Astrocyte of the cerebellum (primary cell): ENCODE data around the gene GPC1.
A peak's percentile ranks its signal among the peaks of the same experiment; 100 is the strongest.

Source experiments
- DNase-seq: peaks from one replicate; pipeline ENCODE4 v3.0.0-alpha.2; 2011; ENCODE audit warnings: low read depth
- H3K4me3 ChIP-seq: 2 replicates; pipeline ENCODE4 v1.5.1; 2011; ENCODE audit warnings: mild to moderate bottlenecking, low read depth, low read length, moderate library complexity
- in situ Hi-C: cut with HindIII; loops from 2 replicates; pipeline ENCODE4 v1.10.0; 2017; ENCODE audit warnings: low sequenced_read_pairs
- TF ChIP-seq, protein P1 (sequence below): IDR thresholded peaks from 2 replicates; pipeline ENCODE4 v1.5.1; 2012; ENCODE audit warnings: low read length, low read depth, moderate library complexity, mild to moderate bottlenecking; ENCODE audit errors: missing control alignments

GPC1 gene

GRCh38 chr2:240460253-240460711, 24.8 kb downstream of the GPC1 start:
- H3K4me3 ChIP-seq = no peak overlapping the region
- in situ Hi-C loops = no loop called here
- DNase-seq = no peak
- TF ChIP-seq, protein P1, sequence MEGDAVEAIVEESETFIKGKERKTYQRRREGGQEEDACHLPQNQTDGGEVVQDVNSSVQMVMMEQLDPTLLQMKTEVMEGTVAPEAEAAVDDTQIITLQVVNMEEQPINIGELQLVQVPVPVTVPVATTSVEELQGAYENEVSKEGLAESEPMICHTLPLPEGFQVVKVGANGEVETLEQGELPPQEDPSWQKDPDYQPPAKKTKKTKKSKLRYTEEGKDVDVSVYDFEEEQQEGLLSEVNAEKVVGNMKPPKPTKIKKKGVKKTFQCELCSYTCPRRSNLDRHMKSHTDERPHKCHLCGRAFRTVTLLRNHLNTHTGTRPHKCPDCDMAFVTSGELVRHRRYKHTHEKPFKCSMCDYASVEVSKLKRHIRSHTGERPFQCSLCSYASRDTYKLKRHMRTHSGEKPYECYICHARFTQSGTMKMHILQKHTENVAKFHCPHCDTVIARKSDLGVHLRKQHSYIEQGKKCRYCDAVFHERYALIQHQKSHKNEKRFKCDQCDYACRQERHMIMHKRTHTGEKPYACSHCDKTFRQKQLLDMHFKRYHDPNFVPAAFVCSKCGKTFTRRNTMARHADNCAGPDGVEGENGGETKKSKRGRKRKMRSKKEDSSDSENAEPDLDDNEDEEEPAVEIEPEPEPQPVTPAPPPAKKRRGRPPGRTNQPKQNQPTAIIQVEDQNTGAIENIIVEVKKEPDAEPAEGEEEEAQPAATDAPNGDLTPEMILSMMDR = no peak

- DNase-seq = no peak
- in situ Hi-C loops = no loop called here
- TF ChIP-seq, protein P1 = peak; percentile 5
- no peak overlapping the region for H3K4me3 ChIP-seq
Measured at GRCh38 chr2:240460781-240461431, 25.4 kb downstream of the GPC1 start.

DNA sequence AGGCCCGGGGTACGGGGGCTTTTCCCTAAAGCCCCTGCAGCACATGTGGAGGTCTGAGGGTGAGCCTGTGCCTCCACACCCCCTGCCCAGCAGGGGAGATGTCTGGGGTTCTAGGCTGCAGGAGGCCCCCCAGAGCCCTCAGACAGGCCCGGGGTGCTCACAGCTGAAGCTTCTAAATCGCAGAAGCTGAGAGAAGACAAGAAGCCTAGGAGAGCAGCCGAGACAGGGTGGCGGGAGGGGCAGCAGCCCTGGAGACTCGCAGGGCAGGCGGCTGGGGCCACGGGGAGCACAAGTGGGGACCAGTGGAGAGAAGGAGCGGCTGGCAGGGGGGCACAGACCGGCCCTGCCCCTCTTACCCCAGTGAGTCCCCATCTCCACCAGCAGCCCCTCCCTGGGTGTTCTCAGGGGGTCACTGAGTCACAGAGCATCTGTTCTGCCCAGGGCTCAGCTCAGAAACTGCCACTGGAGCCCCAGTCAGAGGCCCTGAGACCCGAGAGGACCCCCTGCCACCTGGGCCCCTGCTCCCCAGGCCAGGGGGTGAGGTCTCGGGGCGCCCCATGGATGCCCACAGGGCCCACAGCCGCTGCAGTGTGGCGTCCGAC, 26.1 kb downstream of the GPC1 start:
- no peak overlapping the region for H3K4me3 ChIP-seq
- in situ Hi-C loops = no loop called here
- TF ChIP-seq, protein P1 = no peak
- no peak for DNase-seq

- no peak for DNase-seq
- in situ Hi-C loops = no loop called here
Measured at GRCh38 chr2:240462073-240462706, 26.7 kb downstream of the GPC1 start.

GRCh38 chr2:240462707-240463273, 27.3 kb downstream of the GPC1 start:
- in situ Hi-C loops = no loop called here
- TF ChIP-seq, protein P1 = no peak
- no peak overlapping the region for H3K4me3 ChIP-seq
- DNase-seq = no peak

More at GRCh38 chr2:240462073-240462706, 26.7 kb downstream of the GPC1 start:
- no peak overlapping the region for H3K4me3 ChIP-seq
- TF ChIP-seq, protein P1 = no peak

GRCh38 chr2:240463274-240463865, 27.9 kb downstream of the GPC1 start:
- TF ChIP-seq, protein P1 = no peak
- no peak overlapping the region for H3K4me3 ChIP-seq
- in situ Hi-C loops = no loop called here
- DNase-seq = no peak
